ENCODE measurements around the gene PTMS.

The PTMS gene

DNA sequence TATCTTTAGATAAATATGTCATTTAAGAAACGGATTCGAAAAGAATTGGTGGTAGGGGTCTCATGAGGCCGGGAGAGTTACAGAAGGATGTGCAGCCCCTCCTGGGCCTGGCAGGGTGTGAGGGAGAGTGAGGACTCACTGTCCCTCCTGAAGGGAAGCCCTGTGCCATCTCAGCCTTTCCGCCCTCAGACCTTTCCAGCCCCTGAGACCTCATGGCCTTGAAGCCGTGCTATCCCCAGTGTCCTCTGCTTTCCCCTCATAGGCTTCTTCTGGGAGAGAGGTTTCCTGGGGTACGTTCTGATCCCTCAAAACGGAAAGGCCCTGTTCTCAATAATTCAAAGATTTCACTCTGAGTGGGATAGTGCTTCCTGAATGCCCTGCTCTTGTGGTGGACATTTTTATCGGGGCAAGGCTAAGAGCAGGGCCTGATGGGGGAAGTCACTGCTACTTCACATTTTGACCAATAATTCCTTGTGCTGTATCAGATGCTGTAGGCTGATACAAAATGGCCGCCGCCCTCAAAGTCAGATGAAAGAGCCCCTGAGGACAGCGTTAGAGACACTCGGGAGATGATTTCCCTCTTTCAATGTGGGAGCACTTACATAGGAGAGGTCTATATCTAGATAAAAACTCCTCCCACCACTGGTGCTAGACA lies 24.5 kb downstream of the PTMS start:
- no peak for DNase-seq

DNA sequence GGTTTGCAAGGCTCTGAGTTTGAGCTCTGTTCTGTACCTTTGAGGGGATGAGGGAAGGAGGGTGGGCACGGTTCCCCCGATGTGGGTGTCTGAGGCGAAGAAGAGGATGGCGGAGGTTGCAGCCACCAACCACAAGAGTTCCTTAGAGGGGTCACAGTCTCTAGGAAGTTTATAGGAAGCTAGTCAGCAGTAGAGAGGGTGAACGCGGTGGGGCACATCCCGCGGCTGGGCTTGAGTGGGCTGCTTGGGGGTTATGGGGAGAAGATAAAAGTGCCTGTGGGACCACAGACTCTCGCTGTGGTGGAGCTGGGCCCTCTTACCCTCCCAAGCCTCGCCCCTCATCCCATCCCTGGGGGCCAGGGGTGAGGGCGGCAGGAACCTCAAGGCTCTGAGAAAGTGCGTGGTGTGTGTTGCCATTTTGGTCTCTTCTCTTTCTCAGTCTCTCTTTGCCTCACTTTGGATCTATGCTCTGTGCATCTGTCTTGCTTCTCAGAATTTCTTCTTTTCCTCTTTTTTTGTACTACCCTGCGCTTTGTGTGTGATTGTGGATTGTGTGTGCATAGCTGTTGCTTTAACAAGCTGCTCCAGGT lies 25.9 kb downstream of the PTMS start:
- DNase-seq: no peak

DNA sequence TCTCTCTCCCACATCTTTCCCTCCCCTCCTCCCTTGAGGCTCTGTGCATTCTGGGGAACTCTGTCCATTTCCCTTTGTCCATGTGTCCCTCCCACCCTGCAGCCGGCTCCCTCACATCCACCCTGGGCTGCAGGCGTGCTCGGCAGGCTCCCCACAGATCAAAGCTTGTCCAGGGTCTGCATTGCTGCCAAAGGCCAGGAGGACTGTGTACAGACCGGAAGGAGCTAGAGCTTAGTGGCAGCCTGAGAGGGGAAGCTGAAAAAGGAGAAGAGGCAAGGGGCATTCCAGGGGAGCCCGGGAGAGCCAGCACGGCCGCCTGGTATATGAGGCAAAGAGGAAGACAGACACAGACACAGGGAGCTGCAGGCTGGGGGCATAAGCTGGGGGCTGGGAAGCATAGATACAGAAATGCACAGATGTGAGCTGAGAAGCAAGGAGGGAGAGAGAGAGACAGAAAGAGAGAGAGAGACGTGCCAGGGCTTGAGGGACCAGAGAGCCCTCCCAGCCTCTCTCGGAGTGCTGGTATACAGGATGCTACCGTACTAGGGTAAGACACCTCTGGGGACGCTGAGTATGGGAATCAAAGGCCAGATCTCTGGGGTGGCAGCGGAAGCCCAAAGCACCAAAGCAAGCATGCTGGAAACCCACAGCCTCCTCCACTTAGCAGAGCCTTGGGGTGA lies 26.5 kb downstream of the PTMS start:
- DNase-seq: no peak

DNA sequence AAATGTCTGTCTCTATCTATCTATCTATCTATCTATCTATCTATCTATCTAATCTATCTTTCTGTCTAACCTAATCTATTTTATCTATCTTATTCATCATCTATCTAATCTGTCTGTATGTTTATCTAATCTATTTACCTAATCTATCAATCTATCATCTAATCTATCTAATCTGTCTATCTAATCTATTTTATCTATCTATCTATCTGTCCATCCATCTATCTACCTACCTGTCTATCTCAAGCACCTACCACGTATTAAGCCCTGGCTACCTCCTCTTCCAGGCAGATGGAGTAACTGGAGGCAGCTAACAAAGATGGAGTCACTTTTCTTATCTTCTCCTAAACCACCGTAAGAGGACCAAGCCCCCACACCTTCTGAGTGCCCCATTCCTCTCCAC lies 28.9 kb downstream of the PTMS start:
- no peak for DNase-seq

DNA sequence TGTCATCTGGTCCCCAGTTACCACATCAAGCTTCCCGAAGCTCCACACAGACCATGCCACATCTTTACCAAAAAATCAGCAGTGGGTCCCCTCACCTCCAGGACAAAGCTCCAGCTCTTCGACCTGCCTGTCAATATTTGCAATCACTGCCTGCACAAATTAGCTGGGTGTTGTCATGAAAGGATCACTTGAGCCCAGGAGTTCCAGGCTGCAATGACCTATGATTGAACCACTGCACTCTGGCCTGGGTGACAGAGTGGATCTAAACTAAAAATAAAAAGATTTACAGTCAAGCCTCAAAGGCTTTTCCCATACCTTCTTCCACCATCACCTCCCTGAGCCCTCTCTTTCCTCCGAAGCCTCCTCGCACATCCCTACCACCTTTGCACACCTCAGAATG lies 30.4 kb downstream of the PTMS start:
- DNase-seq: no peak

DNA sequence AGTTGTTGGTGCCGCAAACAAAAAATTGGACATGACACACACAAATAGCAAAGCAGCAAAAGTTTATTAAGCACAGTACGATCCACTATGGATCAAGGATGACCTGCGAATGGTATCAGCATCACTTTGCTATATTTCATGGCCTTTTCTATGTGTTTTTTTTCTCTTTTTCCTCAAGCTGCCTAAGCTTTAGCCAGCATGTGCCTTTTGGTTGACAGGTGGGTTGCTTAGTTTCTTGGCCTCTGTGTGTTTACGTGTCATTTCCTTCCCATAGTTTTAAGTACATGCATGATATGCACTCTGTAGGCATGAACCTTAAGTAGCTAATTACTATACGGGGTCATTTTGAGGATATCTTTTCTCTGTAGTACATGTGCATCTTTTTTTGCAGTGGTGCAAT lies 33.0 kb downstream of the PTMS start:
- DNase-seq: no peak

DNA sequence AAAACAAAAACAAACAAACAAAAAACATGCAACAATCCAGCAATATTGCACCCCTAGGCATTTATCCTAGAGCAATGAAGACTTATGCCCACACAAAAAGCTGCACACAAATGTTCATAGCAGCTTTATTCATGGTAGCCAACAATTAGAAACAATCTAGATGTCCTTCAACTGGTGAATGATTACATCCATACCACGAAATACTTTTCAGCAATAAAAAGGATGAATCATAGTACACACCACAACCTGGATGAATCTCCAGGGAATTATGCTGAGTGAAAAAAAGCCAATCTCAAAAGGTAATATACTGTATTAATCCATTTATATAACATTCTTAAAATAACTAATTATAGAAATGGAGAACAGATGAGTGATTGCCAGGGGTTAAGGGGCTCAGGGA lies 41.0 kb downstream of the PTMS start:
- no peak for DNase-seq

DNA sequence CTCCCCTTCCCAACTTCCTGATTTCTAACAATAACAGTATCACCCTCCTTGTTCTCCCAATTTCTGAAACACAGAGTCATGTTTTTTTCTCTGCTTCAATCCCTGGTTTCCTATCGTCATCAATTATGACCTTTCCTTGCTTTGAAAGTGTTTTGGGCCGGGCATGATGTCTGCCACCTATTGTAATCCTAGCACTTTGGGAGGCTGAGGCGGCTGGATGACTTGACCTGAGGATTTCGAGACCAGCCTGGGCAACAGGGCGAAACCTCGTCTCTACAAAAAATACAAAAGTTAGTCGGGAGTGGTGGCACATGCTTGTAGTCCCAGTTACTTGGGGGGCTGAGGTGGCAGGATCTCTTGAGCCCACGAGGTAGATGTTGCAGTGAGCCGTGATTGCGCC lies 42.9 kb downstream of the PTMS start:
- DNase-seq: no peak

DNA sequence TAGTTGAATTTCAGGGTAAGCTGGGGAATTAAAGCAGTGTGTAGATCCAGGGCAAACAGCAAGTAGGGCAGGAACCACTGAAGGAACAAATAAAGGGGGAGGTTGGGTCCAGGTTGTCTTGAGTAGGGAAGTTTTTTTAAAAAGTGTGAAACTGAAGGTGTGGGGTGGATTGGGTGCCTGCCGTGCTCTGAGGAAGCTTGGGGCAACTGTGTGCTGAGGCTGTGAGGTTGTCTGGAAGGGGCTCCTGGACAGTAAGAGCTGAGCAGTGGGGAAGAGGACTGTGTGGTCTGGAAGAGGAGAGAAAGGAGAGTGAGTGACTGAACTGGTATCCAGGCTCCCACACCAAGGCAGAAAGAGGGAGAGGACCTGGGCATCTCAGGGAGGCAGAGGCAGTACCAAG lies 44.6 kb downstream of the PTMS start:
- DNase-seq: no peak

DNA sequence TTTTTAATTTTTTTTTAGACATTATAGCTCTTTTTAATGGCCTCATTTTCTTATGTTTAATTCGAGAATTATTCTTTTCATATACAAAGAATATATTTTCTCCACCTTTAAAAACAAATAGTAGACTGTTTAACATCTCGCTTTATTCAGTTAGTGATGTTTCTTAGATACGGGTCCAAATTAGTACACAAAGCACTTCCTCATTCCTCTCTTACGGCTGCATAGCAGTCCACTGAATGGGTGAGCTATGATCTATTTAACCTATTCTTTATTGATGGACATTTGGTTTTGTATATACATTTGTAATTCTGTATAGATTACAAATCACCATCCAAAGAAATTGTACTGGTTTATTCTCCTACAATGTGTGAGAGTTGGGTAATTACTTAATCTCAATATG lies 47.2 kb downstream of the PTMS start:
- DNase-seq: no peak

DNA sequence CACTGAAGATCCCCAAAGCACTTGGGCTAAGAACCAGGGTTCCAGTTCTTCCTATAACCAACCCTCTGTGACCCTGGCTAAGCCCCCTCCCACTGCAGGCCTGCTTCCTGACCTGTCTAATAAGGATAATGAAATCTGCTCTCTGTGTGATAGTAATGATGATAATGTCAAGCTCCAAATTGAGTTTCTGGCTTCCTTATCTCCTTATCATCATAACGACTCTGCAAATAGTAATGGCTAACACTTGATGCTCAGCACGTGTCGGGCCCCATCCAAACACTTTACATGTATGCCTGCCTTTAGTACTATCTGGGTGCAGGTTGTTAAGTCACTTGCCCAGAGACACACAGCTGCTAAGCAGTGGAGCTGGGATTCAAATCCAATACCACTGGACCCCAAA lies 50.4 kb downstream of the PTMS start:
- no peak for DNase-seq

DNA sequence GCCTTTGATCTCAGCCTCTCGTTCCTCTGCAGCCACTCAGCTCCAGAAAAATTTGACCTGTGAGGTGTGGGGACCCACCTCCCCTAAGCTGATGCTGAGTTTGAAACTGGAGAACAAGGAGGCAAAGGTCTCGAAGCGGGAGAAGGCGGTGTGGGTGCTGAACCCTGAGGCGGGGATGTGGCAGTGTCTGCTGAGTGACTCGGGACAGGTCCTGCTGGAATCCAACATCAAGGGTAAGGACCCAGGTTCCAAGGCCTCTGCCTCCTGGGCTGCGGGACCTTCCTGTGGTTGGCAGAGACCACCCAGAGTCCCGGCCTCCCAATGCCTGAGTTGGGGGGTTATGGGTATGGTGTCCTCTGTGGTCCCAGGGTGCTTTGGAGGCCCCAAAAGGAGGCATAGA lies 50.9 kb downstream of the PTMS start:
- DNase-seq: no peak

DNA sequence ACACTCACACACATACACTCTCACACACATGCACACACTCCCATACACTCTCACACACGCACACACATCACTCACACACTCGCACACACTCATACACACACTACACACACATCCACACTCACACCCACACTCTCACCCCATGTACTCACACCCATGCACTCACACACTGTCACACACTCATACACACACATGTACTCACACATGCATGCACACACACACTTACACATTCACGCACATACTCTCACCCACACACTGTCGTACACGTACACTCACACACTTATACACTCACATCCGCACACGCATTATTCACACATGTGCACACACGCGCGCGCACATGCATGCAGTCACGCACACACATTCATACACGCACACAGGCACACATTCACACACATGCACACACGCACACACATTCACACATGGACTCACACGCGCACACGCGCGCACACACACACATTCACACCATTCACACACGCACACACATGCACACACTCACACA lies 51.5 kb downstream of the PTMS start:
- DNase-seq: no peak

DNA sequence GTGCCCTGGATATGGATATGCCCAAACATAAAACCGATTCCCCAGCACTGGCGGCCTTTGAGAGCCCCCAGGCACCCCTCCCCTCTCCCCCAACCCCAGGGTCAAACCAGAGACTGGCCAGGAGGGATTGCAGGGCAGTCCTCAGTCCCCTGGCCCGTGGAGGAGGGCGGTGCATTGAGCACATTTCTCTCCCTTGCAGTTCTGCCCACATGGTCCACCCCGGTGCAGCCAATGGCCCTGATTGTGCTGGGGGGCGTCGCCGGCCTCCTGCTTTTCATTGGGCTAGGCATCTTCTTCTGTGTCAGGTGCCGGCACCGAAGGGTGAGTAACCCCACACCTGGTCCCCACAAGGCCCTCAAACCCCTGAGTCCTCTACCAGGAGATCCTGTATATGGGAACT lies 52.1 kb downstream of the PTMS start:
- no peak for DNase-seq

DNA sequence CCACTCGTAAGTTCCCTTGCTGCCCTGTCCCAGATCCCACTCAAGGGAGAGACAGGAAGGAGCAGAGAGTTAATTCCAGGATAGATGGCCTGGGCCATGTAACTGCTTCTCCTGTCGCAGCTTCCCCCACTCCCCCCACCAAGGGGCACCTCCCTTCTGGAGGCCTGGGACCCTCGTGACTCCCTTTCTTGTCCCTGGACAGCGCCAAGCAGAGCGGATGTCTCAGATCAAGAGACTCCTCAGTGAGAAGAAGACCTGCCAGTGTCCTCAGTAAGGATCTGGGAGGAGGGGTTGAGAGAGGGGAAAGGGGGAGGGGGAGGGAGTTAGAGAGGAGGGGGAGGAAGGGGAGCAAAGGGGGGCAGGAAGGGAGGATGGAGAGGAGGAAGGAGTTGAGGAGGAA lies 52.5 kb downstream of the PTMS start:
- DNase-seq: no peak

DNA sequence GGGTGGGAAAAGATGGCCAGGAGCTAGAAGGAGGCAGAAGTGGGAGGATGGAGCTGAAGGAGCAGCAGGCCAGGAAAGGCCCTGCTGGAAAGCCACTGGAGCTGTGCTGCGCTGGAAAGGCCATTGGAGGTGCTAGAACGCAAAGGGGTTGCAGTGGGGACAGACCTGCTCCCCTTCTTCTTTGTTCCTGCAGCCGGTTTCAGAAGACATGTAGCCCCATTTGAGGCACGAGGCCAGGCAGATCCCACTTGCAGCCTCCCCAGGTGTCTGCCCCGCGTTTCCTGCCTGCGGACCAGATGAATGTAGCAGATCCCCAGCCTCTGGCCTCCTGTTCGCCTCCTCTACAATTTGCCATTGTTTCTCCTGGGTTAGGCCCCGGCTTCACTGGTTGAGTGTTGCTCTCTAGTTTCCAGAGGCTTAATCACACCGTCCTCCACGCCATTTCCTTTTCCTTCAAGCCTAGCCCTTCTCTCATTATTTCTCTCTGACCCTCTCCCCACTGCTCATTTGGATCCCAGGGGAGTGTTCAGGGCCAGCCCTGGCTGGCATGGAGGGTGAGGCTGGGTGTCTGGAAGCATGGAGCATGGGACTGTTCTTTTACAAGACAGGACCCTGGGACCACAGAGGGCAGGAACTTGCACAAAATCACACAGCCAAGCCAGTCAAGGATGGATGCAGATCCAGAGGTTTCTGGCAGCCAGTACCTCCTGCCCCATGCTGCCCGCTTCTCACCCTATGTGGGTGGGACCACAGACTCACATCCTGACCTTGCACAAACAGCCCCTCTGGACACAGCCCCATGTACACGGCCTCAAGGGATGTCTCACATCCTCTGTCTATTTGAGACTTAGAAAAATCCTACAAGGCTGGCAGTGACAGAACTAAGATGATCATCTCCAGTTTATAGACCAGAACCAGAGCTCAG lies 53.2 kb downstream of the PTMS start:
- no peak for DNase-seq

DNA sequence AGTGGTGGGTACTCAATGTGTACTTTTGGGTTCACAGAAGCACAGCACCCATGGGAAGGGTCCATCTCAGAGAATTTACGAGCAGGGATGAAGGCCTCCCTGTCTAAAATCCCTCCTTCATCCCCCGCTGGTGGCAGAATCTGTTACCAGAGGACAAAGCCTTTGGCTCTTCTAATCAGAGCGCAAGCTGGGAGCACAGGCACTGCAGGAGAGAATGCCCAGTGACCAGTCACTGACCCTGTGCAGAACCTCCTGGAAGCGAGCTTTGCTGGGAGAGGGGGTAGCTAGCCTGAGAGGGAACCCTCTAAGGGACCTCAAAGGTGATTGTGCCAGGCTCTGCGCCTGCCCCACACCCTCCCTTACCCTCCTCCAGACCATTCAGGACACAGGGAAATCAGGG lies 54.0 kb downstream of the PTMS start:
- no peak for DNase-seq

All from NCI-H748 treated with DMSO at 0.1 percent for 48 hours (cell line).